Prostate gland (tissue), 2 donors: Measurements from ENCODE around the gene DOCK2.

Experiments used
- CTCF ChIP-seq, 4 experiments: fragments of 200-600 bp in 2 of 4; fragments of 450-650 bp in 2 of 4; sonication (generic) in 2 of 4; IDR thresholded peaks; 1 replicate in 3 of 4; 2 replicates in 1 of 4; pipeline ENCODE4 v1.5.1; 2016 to 2019; ENCODE audit warnings: antibody characterized with exemption in 4 of 4, mild to moderate bottlenecking in 2 of 4, moderate library complexity in 2 of 4
- POLR2A ChIP-seq: fragments of 450-650 bp; IDR thresholded peaks from one replicate; pipeline ENCODE4 v1.6.1; 2016; ENCODE audit warnings: antibody characterized with exemption, mild to moderate bottlenecking

DNA sequence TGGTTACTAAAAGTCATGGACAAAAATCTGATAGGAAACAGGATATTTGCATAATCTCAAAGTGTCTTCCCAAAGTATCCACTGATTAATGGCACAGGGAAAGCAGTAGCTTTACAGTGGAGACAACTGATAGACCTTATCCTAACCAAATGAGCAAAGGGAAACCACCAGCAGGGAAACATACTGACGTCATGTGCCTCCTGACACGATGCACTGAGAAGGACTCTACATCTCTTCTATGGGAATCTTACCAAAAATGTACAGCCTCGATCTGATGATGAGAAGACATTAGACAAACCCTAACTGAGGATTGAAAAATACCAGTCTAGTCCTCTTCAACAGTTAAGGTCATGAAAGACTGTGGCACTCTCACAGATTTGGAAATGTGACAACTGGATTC lies 177.0 kb downstream of the DOCK2 start:
- TF ChIP-seq POLR2A (no peak), CTCF (IDR thresholded peaks at IDR 0.05) (no peak)
